G401.6 (cell line): ENCODE data around the gene KRT76.

Experiments used
- FAIRE-seq: peaks from 2 replicates; lab custom pipeline; 2012; peaks lifted over from hg19 to GRCh38; lab: Jason Lieb, UNC

The KRT76 gene

GRCh38 chr12:52730383-52730782 is 46.8 kb downstream of the KRT76 start:
- no peak for FAIRE-seq

GRCh38 chr12:52729147-52729546 is 48.0 kb downstream of the KRT76 start:
- no peak for FAIRE-seq

- FAIRE-seq = no peak
Measured at GRCh38 chr12:52728374-52728773, 48.8 kb downstream of the KRT76 start.

GRCh38 chr12:52727037-52727436 is 50.1 kb downstream of the KRT76 start:
- FAIRE-seq = no peak

GRCh38 chr12:52726451-52726850 is 50.7 kb downstream of the KRT76 start:
- no peak for FAIRE-seq

- FAIRE-seq = no peak
Measured at GRCh38 chr12:52724384-52724783, 52.8 kb downstream of the KRT76 start.

- FAIRE-seq = no peak
Measured at GRCh38 chr12:52722680-52723079, 54.5 kb downstream of the KRT76 start.

GRCh38 chr12:52721838-52722470 is 55.2 kb downstream of the KRT76 start:
- no peak for FAIRE-seq

- no peak for FAIRE-seq
Measured at GRCh38 chr12:52720365-52720886, 56.7 kb downstream of the KRT76 start.
